KBM-7 (cell line): Measurements from ENCODE around the gene KRT75.

ENCODE experiments used
- DNase-seq: peaks from one replicate; pipeline ENCODE4 v3.0.0-alpha.2; 2015
- in situ Hi-C: fragments of 300-500 bp; cut with MboI; formaldehyde crosslinking; loops from 2 replicates; pipeline ENCODE4 v1.14.3; 2020; ENCODE audit warnings: low sequenced_read_pairs, low pct_unique_long_range_greater_than_20kb, mixed read lengths

Gene KRT75

DNA sequence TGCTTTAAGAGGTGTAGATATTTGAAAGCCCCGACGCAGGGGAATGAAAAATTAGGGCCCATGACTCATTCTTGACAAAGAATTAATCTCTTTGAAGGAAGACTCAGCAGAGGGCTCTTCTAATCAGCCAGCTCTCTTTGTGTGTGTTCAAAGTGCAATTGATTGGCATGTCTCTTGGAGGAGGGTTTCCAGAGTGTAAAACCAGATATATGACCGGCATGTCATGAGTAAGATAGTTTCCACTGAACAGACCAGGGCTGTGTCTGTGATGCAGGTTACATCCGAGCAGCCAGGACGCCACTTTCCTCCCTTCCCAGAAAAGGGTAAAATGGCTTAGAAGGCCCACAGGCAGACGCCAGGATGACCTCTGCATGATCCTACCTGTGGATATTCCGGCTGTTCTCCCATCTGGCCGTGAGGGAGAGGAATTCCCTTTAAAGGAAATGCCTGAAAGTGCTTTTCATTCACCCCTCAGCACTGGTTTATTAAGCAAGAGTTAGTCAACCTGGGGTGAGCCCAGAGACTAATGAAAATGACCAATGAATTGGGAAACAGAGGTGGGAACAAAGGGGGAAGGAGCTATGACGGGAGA lies 7.2 kb upstream of the KRT75 start:
- no peak for DNase-seq
- in situ Hi-C loops = no loop called here

DNA sequence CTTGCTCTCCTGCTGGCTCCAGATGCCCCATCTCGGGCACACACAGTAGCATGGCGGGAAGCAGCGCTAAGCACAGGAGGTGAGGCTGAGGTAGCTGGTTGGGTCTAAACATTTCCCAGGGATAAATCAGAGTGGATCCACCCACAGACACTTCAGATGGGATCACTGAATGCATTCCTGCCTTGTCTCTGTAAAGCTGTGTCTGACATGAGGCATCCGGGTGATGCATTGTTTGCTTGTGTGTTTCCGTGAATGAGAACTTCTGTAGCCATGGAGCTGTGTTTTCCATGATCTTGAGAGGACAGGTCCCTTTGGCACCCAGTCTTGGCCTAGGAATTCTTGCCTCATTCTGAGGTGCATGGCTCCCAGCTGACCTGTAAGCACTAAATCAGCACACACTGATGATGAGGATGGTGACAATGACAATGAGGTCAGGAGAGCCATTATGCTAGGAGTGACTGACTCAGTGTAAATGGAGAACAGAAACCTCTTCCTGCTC lies 6.7 kb upstream of the KRT75 start:
- in situ Hi-C loops = no loop called here
- DNase-seq = no peak

- no peak for DNase-seq
- in situ Hi-C loops = no loop called here
Measured at GRCh38 chr12:52439845-52440244, 5.7 kb upstream of the KRT75 start.

DNA sequence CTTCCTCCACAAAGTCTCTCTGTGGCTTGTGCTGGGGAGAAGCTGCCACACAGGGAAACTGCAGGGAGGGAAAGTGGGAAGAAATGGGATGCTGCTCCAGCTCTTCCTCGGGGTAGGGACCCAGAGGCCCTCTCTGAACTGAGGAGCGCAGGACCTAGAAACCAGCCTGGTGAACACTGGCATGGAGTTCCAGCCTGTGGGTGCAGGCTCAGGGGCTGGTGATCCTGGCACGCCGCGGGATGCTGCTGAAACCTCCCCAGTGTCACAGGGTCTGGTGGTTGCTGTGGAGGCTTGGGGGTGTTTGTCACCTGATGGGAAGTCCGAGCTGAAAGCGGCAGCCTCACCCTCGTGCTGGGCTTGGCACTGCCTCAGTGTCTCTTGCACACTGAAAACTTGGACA lies 5.2 kb upstream of the KRT75 start:
- in situ Hi-C loops = no loop called here
- DNase-seq = no peak

DNA sequence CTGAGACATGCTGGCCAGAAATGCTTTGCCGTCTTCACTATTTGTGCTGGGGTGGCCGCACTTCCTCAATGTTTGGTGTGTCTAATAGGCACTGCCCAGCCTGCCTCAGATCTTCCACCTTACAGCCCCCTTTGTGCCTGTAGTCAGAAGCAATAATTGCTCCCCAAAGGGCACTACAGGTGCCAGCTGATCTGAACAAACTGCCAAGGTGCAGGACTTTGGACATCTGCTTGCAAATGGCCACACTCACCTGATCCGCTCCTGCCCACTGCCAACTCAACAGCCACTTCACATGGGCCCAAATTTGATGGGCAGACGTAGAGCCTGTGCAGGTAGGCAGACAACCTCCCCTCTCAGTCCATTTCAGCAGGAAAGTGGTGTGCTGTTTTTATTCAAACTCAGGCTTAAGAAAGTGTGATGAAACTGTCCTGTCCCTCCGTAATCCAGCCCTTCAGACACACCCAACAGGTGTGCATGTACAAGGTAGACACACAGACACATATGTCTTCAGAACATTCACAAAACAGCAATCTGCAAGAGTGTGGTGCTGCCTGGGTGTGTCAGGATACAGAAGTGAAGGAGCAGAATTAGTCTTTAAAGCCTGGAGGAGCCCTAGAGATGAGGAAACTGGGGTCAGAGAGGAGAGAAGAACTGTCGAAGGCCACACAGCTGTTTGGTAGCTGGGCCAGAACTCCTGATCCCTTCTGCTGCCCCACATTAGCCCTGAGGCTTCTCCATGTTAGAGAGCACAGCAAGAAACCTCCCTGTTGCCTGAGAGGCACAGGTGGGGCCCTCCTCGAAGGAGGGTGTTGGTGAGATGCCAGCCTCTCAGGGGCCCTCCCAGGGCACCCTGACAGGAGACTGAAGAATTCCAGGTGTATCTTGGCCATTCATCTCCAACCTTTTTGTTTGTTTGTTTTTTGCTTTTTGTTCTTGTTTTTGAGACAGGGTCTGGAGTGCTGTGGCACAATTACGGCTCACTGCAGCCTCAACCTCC lies 4.4 kb upstream of the KRT75 start:
- in situ Hi-C loops = no loop called here
- DNase-seq = no peak

- DNase-seq = no peak
- in situ Hi-C loops = no loop called here
Measured at GRCh38 chr12:52437508-52437907, 3.3 kb upstream of the KRT75 start.

DNA sequence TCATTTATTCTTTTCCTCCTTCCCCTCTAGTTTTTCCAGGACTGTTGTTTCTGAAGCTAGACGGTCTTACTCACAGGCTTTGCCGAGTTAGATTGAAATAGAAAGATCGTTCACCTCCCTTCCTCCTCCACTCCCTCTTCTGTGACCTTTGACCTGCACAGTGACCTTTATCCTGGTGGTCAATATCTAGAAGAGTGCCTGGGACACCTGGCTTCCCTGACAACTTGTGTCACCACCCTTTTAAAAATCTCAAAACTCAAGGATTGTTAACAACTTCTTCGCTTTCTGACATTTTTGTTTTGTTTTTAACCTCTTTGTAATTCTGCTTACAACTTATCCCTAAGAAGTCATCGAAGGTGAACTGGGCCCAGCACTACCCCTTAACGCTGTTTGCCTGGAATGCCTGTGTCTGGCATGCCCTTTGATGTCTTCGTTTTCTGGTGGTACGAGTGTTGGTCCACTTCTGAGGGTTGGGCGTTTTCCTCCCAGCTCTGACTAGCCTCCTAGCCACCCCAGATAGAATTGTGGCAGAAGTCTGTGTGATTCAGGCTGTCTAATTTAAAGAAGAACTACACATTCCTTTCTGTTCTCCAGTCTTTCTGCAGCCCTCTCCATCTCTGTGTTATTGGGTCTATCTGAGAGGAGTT lies 2.8 kb upstream of the KRT75 start:
- DNase-seq = no peak
- in situ Hi-C loops = no loop called here

DNA sequence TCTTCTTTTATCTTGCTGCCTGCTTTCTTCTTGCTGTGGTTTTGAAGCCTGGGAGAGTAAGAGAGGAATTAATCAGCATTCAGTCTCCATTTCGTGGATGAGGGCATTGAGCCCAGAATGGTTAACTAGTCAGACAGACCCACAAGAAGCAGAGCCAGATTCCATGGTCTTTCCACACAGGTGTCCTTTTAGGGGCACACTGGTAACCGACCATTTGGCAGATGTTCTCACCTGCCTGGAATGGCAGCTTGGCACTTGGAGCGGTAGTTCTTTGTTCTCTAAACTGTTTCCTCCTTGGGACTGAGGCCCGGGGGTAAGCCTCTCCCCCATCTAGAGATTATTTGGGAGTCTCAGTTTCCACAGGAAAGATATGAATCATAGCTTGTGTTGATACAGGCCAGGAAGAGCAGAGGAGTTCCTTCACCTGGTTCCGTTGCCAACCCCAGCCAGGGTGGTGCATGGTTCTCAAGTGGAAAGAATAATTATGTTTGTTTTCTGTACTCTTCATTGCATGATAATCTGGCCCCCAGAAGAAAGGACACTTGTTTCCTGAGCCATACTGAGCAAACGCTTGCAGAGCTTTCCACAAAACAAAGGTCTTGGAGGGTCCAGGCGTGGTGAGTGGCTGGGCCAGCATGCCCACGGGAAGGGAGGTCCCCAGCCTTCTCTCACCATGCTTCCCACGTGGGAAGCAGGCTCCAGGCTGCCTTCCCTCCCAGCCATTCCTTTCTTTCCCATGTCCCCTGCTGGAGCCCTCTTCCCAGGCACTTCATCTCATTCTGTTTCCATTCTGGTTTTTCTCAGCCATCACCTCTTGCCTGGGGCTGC lies 2.0 kb upstream of the KRT75 start:
- no peak for DNase-seq
- in situ Hi-C loops = no loop called here

DNA sequence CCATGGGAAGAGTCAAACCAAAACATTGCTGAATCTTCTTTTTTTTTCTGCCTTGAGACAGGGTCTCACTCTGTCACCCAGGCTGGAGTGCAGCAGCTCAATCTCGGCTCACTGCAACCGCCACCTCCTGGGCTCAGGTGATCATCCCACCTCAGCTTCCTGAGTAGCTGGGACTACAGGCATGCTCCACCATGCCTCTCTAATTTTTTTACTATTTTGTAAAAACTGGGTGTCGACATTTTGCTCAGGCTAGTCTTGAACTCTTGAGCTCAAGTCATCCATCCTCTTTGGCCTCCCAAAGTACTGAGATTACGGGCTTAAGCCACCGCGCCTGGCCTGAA lies 1.5 kb upstream of the KRT75 start:
- no peak for DNase-seq
- in situ Hi-C loops = no loop called here

DNA sequence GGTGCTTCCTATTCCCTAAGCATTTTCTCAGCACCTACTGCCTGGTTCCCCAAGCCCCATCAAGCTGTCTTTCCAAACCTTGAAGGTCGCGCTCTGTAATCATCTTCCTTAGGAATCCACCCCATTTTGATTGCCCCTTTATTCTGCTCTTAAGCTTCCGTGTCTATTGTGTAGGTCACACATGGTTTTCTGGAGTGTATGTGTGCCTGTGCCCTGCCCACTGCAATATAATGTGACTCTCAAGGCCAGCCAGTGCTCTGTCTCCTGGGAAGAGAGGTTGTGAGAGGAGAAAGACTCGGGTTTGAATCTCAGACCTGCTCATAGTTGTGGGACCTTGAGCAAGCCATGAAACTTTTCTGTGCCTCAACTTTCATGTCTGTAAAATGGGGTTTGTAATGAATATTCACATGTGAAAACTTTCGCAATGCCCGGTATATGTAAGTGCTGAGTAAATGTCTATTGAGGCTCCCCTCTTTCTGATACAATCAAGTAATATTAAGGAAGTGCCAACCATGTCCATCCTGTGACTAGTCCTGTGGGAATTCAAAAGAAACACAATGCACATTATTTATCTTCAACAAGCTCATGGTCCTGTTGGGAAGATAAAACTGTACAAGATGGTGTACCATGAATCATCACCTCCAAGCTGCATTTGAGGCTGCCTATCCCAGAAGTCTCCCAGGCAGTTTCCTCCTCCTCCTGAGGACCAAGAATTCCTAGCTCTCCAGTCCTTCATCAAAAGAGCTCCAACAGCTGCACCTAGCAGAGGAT lies 774 bp upstream of the KRT75 start:
- in situ Hi-C loops = no loop called here
- DNase-seq = no peak

DNA sequence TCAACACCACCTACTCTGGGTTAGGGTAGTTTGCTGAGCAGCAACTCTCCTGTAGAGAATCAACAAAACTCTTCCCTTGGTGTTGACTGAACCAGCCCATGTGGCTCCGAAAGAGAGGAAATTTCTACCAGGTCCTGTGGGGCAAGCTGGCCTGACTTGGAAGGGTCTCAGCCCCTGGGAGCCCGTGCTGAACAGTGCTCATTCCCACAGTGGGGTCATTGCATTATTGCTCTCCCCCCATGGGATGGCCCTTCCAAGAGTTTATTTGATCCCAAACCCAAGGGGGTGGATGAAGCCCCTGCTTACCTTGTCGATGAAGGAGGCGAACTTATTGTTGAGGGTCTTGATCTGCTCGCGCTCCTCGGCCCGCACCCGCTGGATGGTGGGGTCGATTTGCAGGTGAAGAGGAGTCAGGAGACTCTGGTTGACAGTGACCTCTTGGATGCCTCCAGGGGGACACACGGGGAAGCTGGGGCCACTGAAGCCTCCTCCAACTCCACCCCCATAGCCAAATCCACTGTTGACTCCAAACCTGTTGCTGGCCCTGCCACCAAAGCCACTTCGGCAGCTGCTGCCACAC lies 580 bp downstream of the KRT75 start:
- no peak for DNase-seq
- in situ Hi-C loops = no loop called here

DNA sequence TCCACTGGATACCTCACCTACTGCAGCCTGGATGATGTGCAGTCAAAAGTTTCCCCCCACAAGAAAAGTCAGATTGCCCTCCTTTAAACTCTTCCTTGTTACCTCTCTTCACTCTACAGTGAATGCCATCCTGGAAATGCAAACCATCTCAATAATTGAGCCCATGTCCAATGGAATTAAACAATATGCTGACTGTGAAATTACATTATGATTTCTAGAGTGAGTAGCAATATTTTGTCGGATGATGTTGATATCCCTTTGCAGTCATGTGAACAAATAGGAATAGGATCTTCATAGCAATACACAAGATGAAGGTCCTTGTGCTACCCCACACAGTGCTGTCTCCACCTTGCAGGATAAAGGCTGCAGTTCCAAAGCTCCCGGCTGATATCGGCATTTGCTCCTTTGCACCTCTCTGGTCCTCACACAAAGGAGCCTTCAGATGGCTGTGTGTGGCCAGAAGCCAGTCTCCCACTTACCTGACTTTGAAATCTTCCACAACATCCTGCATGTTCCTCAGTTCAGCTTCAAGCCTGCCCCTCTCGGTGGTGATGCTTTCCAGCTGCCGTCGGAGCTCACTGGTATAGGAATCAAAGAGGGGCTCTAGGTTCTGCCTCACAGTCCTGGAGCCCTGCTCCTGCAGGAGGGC lies 1.5 kb downstream of the KRT75 start:
- in situ Hi-C loops = no loop called here
- DNase-seq = no peak

GRCh38 chr12:52428121-52428520 lies 6.0 kb downstream of the KRT75 start:
- DNase-seq = no peak
- in situ Hi-C loops = no loop called here

GRCh38 chr12:52427083-52427482 lies 7.1 kb downstream of the KRT75 start:
- in situ Hi-C loops = no loop called here
- no peak for DNase-seq

- DNase-seq = no peak
- in situ Hi-C loops = no loop called here
Measured at GRCh38 chr12:52426034-52426433, 8.1 kb downstream of the KRT75 start.

GRCh38 chr12:52425466-52425865 lies 8.7 kb downstream of the KRT75 start:
- in situ Hi-C loops = no loop called here
- no peak for DNase-seq

DNA sequence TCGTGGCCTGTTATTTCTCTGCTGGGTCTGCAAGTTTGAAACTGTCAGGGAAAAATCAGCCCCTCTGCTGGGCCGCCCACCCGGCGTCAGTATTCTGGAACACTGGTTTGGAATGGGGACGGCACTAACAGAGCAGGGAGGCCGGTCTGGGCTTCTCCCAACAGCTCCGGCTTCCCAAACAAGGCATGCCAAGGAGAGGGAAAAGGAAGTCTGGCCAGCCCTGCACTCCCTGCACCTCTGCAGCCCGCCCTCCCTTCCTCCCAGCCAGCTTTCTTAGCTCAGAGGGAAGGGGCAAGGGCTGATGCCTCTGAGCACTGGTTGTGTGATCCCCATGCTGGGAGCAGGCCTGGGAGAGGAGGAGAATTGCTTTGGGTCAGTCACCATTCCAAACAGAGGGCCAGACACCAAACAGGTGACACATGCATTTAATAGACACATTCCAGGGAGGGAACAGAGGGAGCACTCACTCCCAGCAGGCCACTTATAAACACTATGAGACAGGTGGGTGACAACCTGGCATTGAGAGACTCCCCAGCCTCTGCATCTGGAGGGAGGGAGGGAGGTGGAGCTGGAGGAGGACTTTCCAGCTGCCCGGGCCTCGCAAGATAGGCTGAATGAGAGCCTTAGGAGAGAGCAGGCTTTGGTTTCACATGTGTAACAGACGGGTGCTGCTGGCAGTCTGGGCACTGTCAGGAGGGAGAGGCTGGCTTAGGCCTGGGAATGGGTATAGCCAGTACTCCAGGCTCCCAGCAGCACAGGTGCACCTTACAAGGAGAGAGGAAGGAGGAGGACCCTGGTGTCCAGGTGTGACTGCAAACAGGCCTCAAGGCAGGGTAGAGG lies 10.3 kb downstream of the KRT75 start:
- in situ Hi-C loops = no loop called here
- DNase-seq = no peak
